Activated CD8-positive, alpha-beta memory T cell treated with anti-CD3 and anti-CD28 coated beads, Interleukin-2, amount 50 U/mL, for 24 hours (primary cell): ENCODE data around the gene LSM12.

Source experiments
- DNase-seq: peaks from one replicate; pipeline ENCODE4 v3.0.0-alpha.2; 2020; ENCODE audit errors: extremely low read depth

LSM12 gene

DNA sequence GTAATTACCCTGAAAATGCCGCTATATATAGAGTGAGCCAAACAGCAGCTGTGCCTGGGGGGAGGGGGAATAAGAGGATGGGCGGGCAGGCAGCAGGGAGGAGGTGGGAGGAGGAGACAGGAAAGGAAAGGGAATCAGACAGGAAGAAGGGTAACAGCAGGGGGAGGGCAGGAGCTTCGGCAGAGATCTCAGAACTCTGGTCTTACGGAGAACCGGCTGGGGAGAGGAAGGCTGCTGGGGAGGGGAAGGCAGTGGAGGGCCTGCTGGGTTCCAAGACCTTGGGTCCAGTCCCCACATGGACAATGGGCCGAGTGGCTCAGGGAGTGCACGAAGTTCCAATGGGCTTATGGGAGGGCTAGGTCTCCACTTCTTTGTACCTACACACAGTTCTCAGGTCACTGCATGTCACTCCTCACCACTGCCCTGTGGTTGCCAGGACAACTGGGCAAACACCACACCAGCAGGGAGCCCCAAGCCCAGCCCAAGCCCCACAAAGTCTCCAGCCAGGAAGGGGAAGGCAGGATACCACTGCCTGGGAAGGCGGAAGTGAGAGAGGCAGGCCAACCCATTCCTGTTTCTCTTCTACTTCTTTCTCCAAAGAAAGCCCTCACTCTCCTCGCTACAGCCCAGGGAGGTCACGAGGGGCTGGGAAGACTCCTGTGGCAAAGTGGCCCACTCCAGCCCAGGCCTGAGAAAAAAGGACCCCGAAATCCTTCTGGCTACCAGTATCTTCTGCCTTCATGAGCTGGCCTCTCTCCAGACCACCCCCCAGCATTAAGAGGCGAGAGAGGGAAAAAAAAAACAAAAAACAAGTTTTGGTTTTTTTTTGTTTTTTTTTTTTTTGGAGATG lies 29.4 kb upstream of the LSM12 start:
- DNase-seq, result no peak

DNA sequence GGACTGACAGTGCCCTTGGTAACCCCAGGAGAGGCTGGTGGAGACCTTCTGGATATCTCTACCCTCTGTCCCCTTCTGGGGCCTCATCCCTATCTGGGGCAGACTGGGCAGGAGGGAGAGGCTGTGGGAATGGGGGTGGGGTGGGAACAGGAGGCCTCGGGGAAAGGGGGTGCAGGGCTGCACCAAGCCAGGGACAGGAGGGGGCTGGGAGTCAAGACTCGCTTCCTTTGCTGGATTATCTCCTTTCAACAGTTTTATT lies 28.8 kb upstream of the LSM12 start:
- no peak for DNase-seq

DNA sequence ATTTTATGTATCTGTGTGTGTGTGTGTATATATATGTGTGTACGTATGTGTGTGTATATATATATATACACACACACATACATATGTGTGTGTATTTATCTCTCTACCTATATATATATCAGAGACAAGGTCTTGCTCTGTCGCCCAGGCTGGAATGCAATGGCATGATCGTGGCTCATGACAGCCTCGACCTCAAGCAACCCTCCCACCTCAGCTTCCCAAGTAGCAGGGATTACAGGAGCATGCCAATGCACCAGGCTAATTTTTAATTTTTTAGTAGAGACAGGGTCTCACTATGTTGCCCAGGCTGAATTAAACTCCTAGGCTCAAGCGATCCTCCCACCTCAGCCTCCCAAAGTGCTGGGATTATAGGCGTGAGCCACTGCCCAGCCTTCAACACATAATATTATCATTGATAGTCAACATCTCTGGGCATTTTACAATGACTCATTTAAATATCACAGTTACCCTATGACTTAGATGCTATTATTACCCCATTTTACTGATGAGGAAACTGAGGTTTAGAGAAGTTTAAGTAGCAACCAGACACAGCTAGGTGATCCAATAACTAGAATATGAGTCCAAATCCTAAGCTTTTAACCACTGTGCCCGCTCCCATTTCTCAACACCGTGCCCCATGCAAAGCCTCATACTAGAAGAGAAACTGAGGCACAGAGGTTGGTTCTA lies 28.4 kb upstream of the LSM12 start:
- no peak for DNase-seq

DNA sequence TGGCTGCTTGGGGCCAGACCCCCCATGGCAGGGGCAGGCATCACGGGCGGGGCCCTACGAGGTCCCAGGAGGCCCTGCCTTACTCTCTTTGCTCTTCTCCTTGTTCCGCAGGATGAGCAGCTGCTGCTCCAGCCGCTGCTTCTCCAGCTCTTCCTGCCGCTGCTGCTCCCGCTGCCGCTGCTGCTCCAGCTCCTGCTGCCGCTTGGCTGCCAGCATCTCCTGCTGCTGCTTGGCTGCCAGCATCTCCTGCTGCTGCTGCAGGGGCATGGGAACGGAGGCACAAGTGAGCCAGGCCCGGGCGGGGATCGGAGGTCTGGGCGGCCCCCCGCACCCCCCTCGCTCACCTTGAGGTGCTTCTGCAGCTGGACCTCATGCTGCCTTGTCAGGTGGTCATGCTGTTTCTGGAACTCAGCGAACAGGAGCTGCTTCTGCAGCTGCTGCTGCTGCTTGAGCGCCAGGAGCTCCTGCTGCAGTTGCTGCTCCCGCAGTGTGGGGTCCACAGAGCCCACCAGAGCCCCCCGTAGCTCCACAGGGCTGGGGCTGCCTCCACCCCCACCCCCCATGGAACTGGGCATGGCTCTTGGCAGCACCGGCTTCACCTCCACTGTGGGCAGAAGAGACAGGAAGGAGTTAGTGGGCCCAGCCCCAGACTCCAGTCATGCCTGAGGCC lies 26.9 kb upstream of the LSM12 start:
- DNase-seq, result no peak

DNA sequence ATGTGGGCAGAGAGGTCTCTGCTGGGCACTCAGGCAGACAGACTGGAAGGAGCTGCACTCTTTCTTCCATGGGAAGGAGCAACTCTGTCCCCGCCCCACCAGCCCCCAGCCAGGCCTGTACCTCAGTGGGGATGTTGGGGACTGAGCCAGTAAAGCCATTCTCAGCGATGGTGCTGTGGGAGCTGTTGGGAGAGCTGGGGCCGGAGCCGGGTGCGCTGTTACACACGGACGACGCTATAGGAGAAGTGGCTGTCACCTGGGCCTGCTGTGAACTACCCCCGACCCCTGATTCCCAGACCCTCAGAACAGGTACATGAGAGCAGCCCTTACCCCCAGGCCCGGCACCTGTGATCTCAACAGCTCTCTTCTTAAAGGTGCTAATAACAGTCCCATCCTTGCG lies 25.6 kb upstream of the LSM12 start:
- no peak for DNase-seq

DNA sequence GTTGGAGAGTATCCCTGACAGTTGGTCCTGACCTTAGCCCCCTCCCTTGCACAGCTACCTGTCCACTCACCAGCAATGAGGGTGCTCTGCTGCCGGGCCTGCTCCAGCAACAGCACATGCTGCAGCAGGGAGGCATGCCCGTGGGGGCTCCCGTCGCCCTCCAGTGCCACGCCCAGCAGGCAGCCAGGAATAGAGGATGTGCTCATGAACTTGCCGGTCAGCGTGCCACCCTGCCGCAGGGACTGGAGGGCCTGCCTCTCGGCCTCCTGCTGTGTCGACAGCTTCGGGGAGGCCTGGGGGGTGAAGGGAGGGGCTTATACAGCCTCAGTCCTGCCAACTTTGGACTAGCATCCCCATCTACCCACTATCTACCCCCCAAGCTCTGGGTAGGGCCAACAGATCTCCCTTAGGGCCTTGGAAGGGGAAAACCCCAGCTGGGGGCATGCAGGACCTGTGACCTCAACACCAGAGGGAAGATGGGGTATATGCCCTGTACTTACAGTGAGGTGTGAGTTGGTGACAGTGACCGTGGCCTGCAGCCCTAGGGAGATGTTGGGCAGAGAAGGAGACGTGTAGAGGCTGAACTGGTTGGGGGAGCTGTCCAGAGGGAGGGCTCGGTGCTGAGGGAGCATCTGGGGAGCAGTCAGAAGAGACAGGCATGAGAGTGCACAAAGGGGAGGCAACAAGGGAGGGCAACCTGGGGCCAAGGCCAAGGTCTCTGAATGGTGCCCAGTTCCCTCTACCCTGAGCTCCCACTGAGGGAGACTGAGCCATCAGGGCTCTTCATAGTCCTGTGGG lies 24.9 kb upstream of the LSM12 start:
- no peak for DNase-seq

DNA sequence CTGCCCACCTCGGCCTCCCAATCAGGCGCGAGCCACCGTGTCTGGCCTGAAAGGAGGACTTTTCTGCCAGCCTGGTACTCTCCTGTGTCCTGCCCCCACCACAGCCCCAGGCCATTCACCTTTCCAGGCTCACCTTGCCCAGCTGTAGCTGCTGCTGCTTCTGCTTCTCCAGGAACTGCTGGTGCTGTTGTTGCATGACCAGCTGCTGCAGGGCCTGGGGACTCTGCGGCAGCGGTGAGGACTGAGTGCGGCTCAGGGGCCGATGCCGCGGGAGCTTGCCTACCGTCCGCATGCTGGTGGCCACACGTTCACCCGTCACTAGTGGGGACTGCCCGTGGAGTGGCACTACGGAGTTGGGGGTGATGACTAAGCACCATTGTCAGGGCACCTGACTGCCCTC lies 21.8 kb upstream of the LSM12 start:
- DNase-seq, result no peak

DNA sequence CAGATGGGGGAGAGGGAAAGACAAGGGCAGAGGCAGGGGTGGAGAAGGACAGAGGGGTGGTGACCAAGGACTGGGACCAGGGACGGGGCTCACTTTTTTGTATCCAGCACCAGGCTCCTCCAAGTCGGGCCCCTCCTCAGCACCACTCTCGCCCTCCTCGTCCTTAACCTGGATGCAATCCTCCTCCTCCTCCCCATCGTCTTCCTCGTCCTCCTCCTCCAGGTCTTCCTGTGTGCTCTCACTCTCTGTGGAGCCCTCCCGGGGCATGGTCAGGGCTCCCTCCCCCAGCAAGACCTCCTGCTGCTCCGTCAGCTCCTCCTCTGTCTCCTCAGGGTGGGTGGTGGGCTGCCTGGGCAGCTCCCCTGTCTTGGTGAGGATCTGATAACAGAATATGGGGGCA lies 20.8 kb upstream of the LSM12 start:
- no peak for DNase-seq

DNA sequence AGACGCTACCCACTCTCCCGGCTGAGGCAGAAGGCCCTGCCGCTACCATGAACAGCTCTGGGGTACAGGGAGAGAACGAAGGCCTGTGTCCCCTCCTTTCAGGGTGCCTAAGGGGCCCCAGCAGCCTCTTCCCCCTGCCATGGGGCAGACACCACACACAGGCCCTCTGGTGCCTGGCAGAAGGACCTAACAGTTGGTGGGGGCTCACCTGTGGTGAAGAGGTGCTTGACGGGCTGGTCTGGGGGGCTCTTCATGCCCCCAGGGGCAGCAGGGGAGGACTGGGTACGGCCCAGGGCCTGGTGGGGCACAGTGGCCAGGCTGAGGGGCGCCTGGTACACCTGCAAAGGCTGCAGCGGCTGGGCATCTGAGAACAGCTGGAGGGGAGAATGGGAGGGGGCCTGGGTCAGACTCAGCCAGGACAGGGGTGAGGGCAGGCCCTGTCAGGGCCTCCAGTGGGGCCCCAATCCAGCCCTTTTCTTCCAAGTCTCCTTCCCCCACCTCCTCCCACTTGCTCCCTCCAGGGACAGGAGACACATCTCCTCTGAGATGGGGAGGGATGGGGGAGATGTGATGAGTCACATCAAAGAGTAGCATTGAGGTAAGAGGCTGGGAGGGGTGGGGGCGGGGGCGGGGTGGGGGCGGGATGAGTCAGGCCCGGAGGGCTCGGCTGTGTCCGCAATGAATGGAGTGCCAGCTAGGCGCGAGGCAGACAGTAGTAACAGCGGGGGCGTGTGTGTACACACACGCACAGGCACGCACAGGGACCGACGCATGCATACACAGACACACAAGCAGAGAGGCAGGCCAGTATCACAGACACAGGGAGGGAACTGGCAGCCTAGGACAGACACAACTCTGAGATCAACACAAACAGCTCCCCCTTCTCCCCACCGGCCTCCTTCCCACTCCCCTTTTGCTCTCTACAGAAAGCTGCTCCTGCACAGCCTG lies 20.2 kb upstream of the LSM12 start:
- DNase-seq, result no peak

DNA sequence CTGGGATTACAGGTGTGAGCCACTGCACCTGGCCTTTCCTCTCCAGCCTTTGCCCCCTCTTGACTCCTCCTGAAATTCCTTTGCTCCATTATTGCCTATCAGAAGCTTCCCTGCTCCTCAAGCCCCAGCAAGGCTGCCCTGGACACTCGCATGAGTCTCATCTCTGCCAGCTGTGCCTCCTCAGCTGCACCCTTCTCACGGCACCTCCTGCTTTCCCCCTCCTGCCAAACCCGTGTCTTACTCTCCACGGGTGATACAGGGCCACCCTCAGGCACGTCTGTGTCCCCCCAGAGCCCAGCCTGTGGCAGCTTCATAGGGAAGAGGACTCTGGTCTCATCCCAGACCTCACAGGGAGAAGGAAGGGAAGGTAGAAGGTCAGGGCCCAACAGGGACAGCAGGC lies 19.4 kb upstream of the LSM12 start:
- no peak for DNase-seq

DNA sequence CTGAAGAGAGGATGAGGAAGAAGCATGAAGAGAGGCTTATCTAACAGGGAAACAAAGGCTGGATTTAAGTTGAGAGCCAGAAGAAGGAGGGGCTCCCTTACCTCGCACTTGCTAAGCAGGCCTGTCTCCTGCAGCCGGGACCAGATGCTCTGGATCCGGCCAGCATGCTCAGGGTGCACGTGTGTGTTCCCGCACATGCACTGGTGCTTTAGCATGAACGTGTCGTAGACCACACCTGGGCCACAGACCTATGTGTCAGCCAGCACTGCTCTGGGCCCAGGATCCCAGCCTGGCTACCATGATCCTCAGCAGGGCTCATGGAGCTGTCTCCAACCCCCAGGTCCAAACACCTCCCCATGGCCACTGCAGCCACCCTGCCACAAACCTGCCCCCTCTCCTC lies 18.4 kb upstream of the LSM12 start:
- no peak for DNase-seq

DNA sequence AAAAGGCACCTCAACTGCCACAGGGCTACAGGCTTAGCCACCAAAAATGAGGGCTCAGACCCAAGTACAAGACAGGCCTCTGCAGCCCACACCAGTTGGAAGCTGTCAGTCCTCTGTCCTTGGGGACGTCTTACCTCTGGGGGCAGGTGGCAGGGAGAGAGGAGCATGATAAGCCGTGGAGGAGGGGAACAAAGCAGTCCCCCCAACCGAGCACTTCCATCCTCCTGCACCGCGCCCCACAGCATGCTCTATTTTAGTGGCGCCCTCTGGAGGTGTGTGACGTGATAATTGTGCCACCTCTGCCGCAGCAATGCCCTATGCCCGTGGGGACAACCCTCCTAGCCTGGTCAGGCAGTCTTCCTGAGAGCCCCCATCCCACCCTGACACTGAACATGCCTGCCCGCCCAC lies 17.7 kb upstream of the LSM12 start:
- DNase-seq, result no peak

DNA sequence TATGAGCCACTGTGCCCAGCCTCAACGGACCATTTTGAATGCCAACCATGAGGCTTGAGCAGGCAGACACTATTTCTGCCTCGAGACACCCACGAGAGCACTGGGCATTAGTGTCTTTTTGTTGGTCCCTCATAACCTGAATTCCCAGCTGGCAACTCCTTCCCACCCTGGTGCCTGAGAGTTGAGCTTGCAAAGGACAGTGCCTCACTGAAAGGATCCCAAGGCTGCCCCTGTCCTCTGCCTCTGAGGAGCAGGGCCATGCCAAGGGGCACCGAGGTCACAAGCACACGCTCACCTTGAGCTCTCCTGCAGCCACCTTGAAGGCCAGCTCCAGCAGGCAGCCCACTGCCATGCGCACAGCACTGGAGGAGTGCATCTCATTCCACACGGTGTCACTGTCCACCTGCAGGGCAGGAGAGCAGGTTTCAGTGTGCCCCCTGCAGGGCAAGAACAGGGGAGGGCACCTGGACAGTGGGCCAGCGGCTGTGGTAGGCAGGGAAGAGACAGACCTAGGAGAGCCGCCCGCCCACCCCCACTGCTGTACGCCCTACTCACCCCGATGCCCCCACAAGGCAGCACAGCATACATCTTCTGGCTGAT lies 16.9 kb upstream of the LSM12 start:
- no peak for DNase-seq

DNA sequence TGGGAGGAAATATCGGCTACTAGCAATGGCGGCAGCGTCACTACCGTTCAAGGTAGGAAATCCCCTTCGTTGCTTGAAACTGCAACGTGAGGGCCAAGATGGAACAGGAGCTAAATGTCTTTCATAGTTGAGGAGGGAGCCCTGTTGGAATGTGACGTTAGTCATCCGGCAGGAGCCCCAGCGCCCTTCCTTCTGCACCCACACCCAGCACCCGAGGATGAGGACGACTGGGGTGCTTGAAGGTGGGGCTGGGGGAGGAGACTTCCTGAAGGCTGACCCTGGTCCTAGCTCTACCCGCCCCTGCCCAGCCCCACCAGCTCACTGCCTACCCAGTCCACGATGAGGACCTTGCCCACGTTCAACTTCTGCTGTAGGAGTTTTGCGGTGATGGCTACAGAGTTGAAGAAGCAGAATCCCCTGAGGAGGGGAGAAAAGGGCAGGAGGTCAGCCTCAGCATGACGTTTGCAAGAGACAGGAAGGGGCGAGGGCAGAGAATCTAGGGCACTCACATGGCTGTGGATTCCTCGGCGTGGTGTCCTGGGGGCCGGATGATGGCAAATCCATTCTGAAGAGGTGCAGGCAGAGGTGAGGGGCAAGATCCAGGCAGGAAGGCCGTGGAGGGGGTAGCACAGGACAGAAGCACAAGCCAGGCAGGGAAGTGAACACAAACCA lies 15.9 kb upstream of the LSM12 start:
- DNase-seq, result no peak

DNA sequence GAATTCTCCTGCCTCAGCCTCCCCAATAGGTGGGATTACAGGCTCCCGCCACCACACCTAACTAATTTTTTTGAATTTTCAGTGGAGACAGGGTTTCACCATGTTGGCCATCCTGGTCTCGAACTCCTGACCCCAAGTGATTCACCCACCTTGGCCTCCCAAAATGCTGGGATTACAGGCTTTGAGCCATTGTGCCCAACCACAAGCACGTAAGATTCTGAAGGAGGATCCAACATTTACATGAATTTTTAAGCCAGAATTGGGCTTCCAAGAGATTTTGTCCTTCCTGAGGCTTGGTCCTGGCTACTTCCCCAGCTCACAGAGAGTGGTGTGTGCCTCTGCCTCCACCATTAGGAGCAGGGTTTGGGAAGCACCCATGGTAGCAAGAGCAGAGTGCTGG lies 15.2 kb upstream of the LSM12 start:
- DNase-seq, result no peak

DNA sequence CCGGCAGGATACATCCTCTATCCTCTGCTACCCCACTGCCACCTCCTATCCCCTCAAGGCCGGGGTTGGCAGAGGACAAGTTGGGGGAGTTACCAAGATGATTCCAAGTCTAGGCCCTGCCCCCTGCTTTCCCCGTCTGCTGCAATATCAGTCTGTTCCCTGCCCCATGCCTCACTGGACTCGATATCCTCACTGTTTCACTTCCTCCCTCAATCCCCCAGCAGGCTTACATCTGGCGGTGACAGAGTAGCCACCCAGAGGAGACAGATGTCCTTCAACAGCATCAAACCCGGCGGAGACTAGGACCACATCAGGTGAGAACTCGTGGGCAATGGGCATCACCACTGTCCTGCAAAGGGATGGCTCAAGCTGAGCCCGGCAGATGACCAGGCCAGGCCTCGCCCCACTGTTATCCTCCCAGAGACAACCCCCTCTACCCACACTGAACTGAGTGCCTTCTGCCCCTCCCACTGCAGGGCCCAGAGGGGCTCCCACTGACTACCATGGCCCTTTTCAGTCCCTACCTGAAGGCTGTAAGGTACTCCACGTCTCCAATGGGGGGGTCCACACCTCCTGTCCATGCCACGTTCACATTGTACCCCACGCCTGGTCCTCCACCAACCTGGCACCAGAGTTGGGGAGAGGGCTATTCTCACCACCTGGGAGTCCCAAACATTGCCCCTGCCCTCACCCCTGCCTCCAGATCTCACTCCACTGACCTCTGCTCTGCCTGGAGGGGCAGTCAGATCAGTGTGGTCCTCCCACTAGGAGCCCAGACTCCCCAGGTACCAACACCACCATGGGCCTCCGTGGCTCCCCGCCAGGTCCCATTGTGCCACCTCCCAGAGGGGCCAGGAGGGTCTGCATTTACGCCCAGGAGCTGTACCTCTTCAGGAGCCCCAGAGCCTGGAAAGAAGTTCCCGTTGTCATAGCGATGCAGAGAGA lies 13.7 kb upstream of the LSM12 start:
- DNase-seq, result no peak

DNA sequence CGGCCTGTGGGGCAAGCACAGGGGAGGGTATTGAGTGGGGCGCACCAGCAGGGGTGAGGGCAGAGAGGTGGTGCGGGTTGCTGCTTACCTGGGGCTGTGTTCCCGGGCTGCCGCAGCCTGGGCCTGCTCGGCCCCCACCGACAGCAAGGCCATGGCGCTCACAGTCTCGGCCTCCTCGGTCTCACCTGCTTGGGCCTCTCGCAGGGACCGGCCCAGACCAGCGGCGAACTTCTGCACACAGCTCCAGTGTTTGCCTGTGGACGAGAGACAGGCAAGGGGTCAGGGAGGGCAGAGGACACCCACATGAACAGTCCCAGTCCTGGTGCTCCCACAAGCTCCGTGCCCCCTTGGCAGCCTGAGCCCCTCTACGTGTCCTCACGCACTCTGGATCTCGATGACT lies 11.9 kb upstream of the LSM12 start:
- no peak for DNase-seq

DNA sequence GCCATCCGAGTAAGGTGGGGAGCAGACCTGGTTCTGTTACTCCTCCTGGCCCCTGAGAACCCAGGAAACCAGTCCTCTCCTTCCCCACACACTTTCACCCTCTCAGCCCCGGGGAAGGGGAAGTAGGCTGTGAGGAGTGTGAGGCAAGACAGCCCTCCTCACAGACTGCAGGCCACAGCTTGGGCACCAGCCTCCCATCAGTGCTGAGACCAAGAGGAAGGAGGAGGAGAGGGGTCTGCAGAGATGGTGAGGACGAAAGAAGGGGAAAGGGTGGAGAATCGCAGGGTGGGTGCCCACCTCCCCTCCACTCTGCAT lies 11.1 kb upstream of the LSM12 start:
- DNase-seq, result no peak
